B cell (primary cell): ENCODE results near the gene ADAM12.

ENCODE experiments used
- EZH2 ChIP-seq: IDR thresholded peaks from 2 replicates; pipeline ENCODE4 v1.6.1; 2012; ENCODE audit warnings: borderline replicate concordance, low read depth, mild to moderate bottlenecking, moderate library complexity, low read length; ENCODE audit not compliant: insufficient read depth, poor library complexity, severe bottlenecking
- TF ChIP-seq, protein P1 (sequence below): fragments of 200-600 bp; IDR thresholded peaks from one replicate; pipeline ENCODE4 v1.8.0; 2022; ENCODE audit warnings: antibody characterized with exemption, mild to moderate bottlenecking

DNA sequence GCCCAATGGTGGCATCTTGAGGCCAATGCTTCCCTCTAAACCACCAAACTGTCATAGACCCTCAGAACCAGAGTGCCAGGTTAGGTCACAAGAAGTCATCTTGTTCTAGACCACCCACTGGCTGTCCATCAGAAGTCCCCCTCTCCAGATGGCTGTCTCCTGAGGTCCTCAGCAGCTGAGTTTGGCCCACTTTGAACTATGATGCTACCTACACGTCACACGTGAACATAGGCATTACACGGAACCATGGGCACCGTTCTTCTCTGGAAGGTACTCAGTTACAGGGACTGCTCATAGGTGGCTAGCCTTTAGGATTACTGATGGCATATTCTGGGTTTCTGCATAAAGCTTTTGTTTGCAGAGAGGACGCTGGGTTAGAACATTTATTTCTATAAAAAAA lies 166.4 kb downstream of the ADAM12 start:
- TF ChIP-seq, protein P1, sequence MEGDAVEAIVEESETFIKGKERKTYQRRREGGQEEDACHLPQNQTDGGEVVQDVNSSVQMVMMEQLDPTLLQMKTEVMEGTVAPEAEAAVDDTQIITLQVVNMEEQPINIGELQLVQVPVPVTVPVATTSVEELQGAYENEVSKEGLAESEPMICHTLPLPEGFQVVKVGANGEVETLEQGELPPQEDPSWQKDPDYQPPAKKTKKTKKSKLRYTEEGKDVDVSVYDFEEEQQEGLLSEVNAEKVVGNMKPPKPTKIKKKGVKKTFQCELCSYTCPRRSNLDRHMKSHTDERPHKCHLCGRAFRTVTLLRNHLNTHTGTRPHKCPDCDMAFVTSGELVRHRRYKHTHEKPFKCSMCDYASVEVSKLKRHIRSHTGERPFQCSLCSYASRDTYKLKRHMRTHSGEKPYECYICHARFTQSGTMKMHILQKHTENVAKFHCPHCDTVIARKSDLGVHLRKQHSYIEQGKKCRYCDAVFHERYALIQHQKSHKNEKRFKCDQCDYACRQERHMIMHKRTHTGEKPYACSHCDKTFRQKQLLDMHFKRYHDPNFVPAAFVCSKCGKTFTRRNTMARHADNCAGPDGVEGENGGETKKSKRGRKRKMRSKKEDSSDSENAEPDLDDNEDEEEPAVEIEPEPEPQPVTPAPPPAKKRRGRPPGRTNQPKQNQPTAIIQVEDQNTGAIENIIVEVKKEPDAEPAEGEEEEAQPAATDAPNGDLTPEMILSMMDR, result no peak
- TF ChIP-seq EZH2, result no peak
